Effector memory CD8-positive, alpha-beta T cell (primary cell): ENCODE data around the gene GGA1.

Experiments
- ATAC-seq: fragments of 150-1000 bp; cut with Tn5 transposase; replicated peaks from 2 replicates; pipeline ENCODE4 v1.10.0; 2021; ENCODE audit warnings: mild to moderate bottlenecking, moderate library complexity
- DNase-seq, 3 experiments: peaks; one replicate each; pipeline ENCODE4 v3.0.0; 2021
- H3K27ac Mint-ChIP-seq, 2 donors: one replicate each; pipeline ENCODE4 v1.8.0; 2022; ENCODE audit warnings: mild to moderate bottlenecking in 2 of 2, mixed read lengths in 2 of 2, moderate library complexity in 2 of 2
- H3K27me3 Mint-ChIP-seq, 2 donors: one replicate each; pipeline ENCODE4 v1.8.0; 2022; ENCODE audit warnings: mixed read lengths in 2 of 2
- H3K36me3 Mint-ChIP-seq: one replicate; pipeline ENCODE4 v1.8.0; 2022; ENCODE audit warnings: mild to moderate bottlenecking, moderate library complexity, mixed read lengths; ENCODE audit not compliant: insufficient read depth
- H3K4me1 Mint-ChIP-seq, 2 donors: one replicate each; pipeline ENCODE4 v1.8.0; 2022; ENCODE audit warnings: low read depth in 2 of 2, mixed read lengths in 2 of 2
- H3K4me3 Mint-ChIP-seq, 2 donors: one replicate each; pipeline ENCODE4 v1.8.0; 2022; ENCODE audit warnings: mild to moderate bottlenecking in 2 of 2, mixed read lengths in 2 of 2, moderate library complexity in 2 of 2
- H3K9me3 Mint-ChIP-seq, 2 donors: one replicate each; pipeline ENCODE4 v1.8.0; 2022; ENCODE audit warnings: mixed read lengths in 2 of 2

The GGA1 gene

GRCh38 chr22:37674248-37674647 is 65.6 kb downstream of the GGA1 start:
- H3K27ac Mint-ChIP-seq, result peak overlapping the region; percentile 46 to 98
- H3K4me1 Mint-ChIP-seq, result peaks cover 31 to 35% of the 10 kb centered on the region in 2 donors
- H3K36me3 Mint-ChIP-seq, result peaks cover 29% of the 10 kb centered on the region
- no peak for DNase-seq
- ATAC-seq, result no peak
- peak overlapping the region; percentile 85 to 91 for H3K4me3 Mint-ChIP-seq
- H3K27me3 Mint-ChIP-seq, result no peaks in the 10 kb centered on the region
- no peaks in the 10 kb centered on the region for H3K9me3 Mint-ChIP-seq

- Mint-ChIP-seq H3K27me3 (no peaks in the 10 kb centered on the region), H3K4me3 (peak within 1 kb of the TSS; percentile 85 to 91), H3K9me3 (no peaks in the 10 kb centered on the region), H3K27ac (peak within 1 kb of the TSS; percentile 98), H3K36me3 (peaks cover 36% of the 10 kb centered on the region), H3K4me1 (peaks cover 31 to 40% of the 10 kb centered on the region in 2 donors)
- DNase-seq, result peak; percentile 43 to 46 (median 45)
- peak; percentile 38 for ATAC-seq
Observed at GRCh38 chr22:37674951-37675929, 66.6 kb downstream of the GGA1 start, which contains the start of gene LGALS1. Gene LGALS1 (plus strand): TSS chr22:37675636. CDS start chr22:37675703, 67 bp downstream.

DNA sequence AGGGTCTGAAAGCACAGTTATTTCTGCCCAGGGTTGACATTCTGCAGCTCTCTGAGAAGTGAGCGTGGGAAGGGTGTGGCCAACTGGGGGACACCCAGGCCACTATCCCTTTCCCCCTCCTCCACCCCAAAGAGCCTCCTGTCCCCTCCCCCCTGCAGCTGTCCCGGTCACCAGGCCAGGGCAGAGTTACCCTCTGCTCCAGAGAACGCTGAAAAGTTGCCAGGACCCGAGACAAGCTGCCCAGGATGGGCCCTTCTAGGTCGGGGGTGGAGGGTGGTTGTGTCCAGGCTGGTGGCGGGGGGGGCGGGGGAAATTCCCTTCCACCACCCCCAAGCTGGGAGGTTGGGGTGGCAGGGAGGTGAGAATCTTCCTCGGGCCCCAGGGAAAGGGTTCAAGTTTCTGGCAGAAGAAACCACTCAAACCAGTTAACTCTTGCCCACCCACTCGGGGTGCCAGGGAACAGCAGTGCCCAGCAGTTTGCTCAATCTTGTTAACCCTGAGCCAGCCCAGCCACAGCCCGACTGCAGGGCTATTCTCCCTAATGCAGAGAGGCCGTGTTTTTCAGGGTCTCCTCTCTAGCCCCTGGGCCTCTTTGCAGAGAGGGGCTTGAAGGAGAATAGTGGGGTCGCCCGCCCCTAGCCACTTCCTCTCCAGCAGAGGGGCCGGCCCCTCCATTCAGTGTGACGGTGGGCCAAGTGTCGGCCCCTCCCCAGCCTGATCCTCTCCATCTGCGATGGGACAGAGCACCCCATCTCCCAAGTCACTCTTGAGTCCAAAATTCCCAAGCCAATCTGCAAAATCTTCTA is 67.5 kb downstream of the GGA1 start:
- H3K4me1 Mint-ChIP-seq, result peaks cover 32 to 38% of the 10 kb centered on the region in 2 donors
- ATAC-seq, result no peak
- no peaks in the 10 kb centered on the region for H3K27me3 Mint-ChIP-seq
- H3K36me3 Mint-ChIP-seq, result peaks cover 36% of the 10 kb centered on the region
- H3K27ac Mint-ChIP-seq, result peak overlapping the region; percentile 98
- DNase-seq, result no peak
- no peaks in the 10 kb centered on the region for H3K9me3 Mint-ChIP-seq
- H3K4me3 Mint-ChIP-seq, result peak overlapping the region; percentile 85 to 91

- Mint-ChIP-seq H3K27me3 (no peaks in the 10 kb centered on the region), H3K9me3 (no peaks in the 10 kb centered on the region), H3K4me1 (peaks cover 38 to 44% of the 10 kb centered on the region in 2 donors), H3K4me3 (peak overlapping the region; percentile 85 to 91), H3K36me3 (peaks cover 37% of the 10 kb centered on the region), H3K27ac (peak overlapping the region; percentile 98)
- peak; percentile 84 for ATAC-seq
- DNase-seq, result peak; percentile 88 to 93 (median 92)
Observed at GRCh38 chr22:37676736-37677492, 68.3 kb downstream of the GGA1 start.

DNA sequence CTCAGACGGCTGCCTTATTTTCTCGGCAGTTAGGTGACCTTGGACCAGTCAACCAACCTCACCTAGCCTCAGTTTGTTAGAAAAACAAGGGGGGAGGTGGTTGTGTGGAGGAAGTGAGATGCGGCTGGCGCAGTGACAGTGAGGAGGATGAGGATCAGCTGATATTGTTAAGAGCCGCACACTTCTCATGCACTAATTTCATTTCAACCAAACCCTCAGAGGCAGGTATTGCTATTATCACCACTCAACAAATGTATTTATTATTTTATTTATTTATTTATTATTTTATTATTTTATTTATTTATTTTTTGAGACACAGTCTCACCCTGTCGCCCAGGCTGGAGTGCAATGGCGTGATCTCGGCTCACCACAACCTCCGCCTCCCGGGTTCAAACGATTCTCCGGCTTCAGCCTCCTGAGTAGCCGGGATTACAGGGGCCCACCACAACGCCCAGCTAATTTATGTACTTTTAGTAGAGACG is 68.9 kb downstream of the GGA1 start:
- Mint-ChIP-seq H3K9me3 (no peaks in the 10 kb centered on the region), H3K27ac (peak overlapping the region; percentile 98), H3K4me1 (peaks cover 32 to 39% of the 10 kb centered on the region in 2 donors), H3K27me3 (no peaks in the 10 kb centered on the region), H3K4me3 (peak overlapping the region; percentile 85 to 91), H3K36me3 (peaks cover 37% of the 10 kb centered on the region)
- ATAC-seq (peak; percentile 62), DNase-seq (no peak)

DNA sequence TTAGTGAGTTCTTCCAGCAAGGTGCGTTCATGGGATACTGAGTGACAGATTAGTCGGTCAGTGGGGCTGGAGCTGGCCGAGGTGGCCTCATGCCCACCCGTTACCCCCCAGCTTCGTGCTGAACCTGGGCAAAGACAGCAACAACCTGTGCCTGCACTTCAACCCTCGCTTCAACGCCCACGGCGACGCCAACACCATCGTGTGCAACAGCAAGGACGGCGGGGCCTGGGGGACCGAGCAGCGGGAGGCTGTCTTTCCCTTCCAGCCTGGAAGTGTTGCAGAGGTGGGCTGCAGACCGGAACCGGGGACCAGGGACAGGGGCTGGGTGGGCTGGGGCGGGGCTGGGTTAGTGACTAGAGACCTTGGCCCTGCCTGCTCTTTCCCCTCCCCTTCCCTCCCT is 69.7 kb downstream of the GGA1 start:
- DNase-seq (no peak), ATAC-seq (no peak)
- no peaks in the 10 kb centered on the region for H3K9me3 Mint-ChIP-seq
- peak overlapping the region in 1 of 2 donors; percentile 85 for H3K4me3 Mint-ChIP-seq
- peaks cover 30 to 37% of the 10 kb centered on the region in 2 donors for H3K4me1 Mint-ChIP-seq
- H3K36me3 Mint-ChIP-seq, result peaks cover 37% of the 10 kb centered on the region
- peak overlapping the region in 1 of 2 donors; percentile 98 for H3K27ac Mint-ChIP-seq
- H3K27me3 Mint-ChIP-seq, result no peaks in the 10 kb centered on the region

DNA sequence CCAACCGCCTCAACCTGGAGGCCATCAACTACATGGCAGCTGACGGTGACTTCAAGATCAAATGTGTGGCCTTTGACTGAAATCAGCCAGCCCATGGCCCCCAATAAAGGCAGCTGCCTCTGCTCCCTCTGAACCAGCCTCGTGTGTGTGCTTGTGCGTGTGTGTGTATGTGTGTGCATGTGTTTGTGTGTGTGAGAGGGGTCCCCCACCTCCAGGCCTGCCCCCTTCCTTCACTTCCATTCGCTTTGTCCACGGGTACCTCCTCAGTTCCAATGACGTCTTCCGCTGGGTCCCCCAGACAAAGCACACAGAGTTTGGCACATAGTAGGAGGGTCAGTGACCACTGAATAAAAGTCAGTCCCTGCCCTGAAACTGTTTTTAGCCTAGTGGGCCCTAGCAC is 71.0 kb downstream of the GGA1 start:
- Mint-ChIP-seq H3K36me3 (peaks cover 31% of the 10 kb centered on the region), H3K4me3 (peak overlapping the region in 1 of 2 donors; percentile 17), H3K27me3 (no peaks in the 10 kb centered on the region), H3K4me1 (peaks cover 22 to 29% of the 10 kb centered on the region in 2 donors), H3K27ac (peak overlapping the region in 1 of 2 donors; percentile 35), H3K9me3 (no peaks in the 10 kb centered on the region)
- DNase-seq (no peak), ATAC-seq (no peak)

- Mint-ChIP-seq H3K36me3 (peaks cover 29% of the 10 kb centered on the region), H3K4me3 (no peak overlapping the region), H3K27me3 (no peaks in the 10 kb centered on the region), H3K4me1 (peaks cover 18 to 29% of the 10 kb centered on the region in 2 donors), H3K9me3 (no peaks in the 10 kb centered on the region), H3K27ac (no peak overlapping the region)
- no peak for DNase-seq
- no peak for ATAC-seq
Observed at GRCh38 chr22:37680191-37680851, 71.7 kb downstream of the GGA1 start.

GRCh38 chr22:37681001-37681424 is 72.4 kb downstream of the GGA1 start:
- no peaks in the 10 kb centered on the region for H3K9me3 Mint-ChIP-seq
- H3K4me1 Mint-ChIP-seq, result peaks cover 21 to 23% of the 10 kb centered on the region in 2 donors
- H3K36me3 Mint-ChIP-seq, result peaks cover 29% of the 10 kb centered on the region
- no peak overlapping the region for H3K4me3 Mint-ChIP-seq
- DNase-seq, result no peak
- ATAC-seq, result no peak
- peak overlapping the region; percentile 59 to 73 for H3K27ac Mint-ChIP-seq
- H3K27me3 Mint-ChIP-seq, result no peaks in the 10 kb centered on the region

- H3K4me3 Mint-ChIP-seq, result no peak overlapping the region
- H3K27me3 Mint-ChIP-seq, result no peaks in the 10 kb centered on the region
Observed at GRCh38 chr22:37681556-37682049, 73.0 kb downstream of the GGA1 start.

More at GRCh38 chr22:37681556-37682049, 73.0 kb downstream of the GGA1 start:
- peaks cover 31% of the 10 kb centered on the region for H3K36me3 Mint-ChIP-seq
- H3K9me3 Mint-ChIP-seq, result no peaks in the 10 kb centered on the region
- peaks cover 23 to 25% of the 10 kb centered on the region in 2 donors for H3K4me1 Mint-ChIP-seq
- DNase-seq (peak; percentile 71 to 73 (median 72)), ATAC-seq (no peak)
- H3K27ac Mint-ChIP-seq, result peak overlapping the region; percentile 59 to 73
